CD14-positive monocyte (primary cell): ENCODE results near the gene DTNB. TPM values are rescaled to one million over a fixed set of nuclear protein-coding genes. Genes with fewer than 3 reads are reported as not detected.

Experiments used
- DNase-seq, 3 donors: peaks; one replicate each; pipeline ENCODE4 v3.0.0-alpha.2; 2011 to 2022
- H2AFZ ChIP-seq: 2 replicates; pipeline ENCODE4 v1.6.0; 2012; ENCODE audit warnings: mild to moderate bottlenecking, low read depth, low read length, inconsistent platforms; ENCODE audit not compliant: insufficient read depth, poor library complexity, severe bottlenecking
- H3K27ac ChIP-seq, 2 donors: 1 replicate in 1 of 2; 2 replicates in 1 of 2; pipeline ENCODE4 v1.5.1; 2012 to 2013; ENCODE audit warnings: low read length in 2 of 2, control low read depth in 1 of 2, inconsistent platforms in 1 of 2, low read depth in 1 of 2, mild to moderate bottlenecking in 1 of 2
- H3K27me3 ChIP-seq, 2 donors: one replicate each; pipeline versions ENCODE4 v1.6.0 to v1.6.1; 2011 to 2013; ENCODE audit warnings: low read length in 2 of 2; ENCODE audit not compliant: control insufficient read depth in 2 of 2, insufficient read depth in 2 of 2
- H3K36me3 ChIP-seq, 2 donors: replicated peaks in 1 of 2; 1 replicate in 1 of 2; 2 replicates in 1 of 2; pipeline versions ENCODE4 v1.5.1 to v1.6.1; 2012 to 2013; ENCODE audit warnings: low read length in 2 of 2, control low read depth in 1 of 2, inconsistent platforms in 1 of 2, mild to moderate bottlenecking in 1 of 2; ENCODE audit not compliant: insufficient read depth in 2 of 2, control insufficient read depth in 1 of 2
- H3K4me1 ChIP-seq, 2 donors: 1 replicate in 1 of 2; 2 replicates in 1 of 2; pipeline versions ENCODE4 v1.5.1 to v1.6.1; 2012 to 2013; ENCODE audit warnings: low read length in 2 of 2, control low read depth in 1 of 2, inconsistent platforms in 1 of 2, mild to moderate bottlenecking in 1 of 2, moderate library complexity in 1 of 2; ENCODE audit not compliant: insufficient read depth in 2 of 2, control insufficient read depth in 1 of 2
- H3K4me2 ChIP-seq: replicated peaks from 2 replicates; pipeline ENCODE3; 2012; ENCODE audit warnings: low read length, moderate library complexity, mild to moderate bottlenecking; ENCODE audit not compliant: poor library complexity, severe bottlenecking; ENCODE audit errors: extremely low read depth
- H3K4me3 ChIP-seq, 3 experiments: fragments of 200-600 bp in 1 of 3; sonication (generic) in 1 of 3; replicated peaks in 1 of 3; 1 replicate in 2 of 3; 2 replicates in 1 of 3; pipeline ENCODE4 v1.5.1; 2011 to 2013; ENCODE audit warnings: low read length in 3 of 3, mild to moderate bottlenecking in 3 of 3, control low read depth in 2 of 3, low read depth in 2 of 3, inconsistent platforms in 1 of 3, moderate library complexity in 1 of 3
- H3K79me2 ChIP-seq: 2 replicates; pipeline ENCODE4 v1.6.0; 2012; ENCODE audit warnings: mild to moderate bottlenecking, control low read depth, inconsistent platforms, low read length, moderate library complexity; ENCODE audit not compliant: insufficient read depth
- H3K9ac ChIP-seq: 2 replicates; pipeline ENCODE4 v1.6.0; 2017; ENCODE audit warnings: low read length, mild to moderate bottlenecking; ENCODE audit not compliant: insufficient read depth, poor library complexity, severe bottlenecking
- H3K9me3 ChIP-seq, 2 donors: replicated peaks in 1 of 2; 1 replicate in 1 of 2; 2 replicates in 1 of 2; pipeline versions ENCODE4 v1.5.1 to v1.6.1; 2012 to 2013; ENCODE audit warnings: low read length in 2 of 2, control low read depth in 1 of 2; ENCODE audit not compliant: control insufficient read depth in 1 of 2, insufficient read depth in 1 of 2
- H4K20me1 ChIP-seq: 2 replicates; pipeline ENCODE4 v1.6.0; 2012; ENCODE audit warnings: mild to moderate bottlenecking, low read length, control low read depth, moderate library complexity; ENCODE audit not compliant: insufficient read depth
- H3K27ac Mint-ChIP-seq, 7 donors: one replicate each; pipeline ENCODE4 v1.8.0; 2020; ENCODE audit warnings: mild to moderate bottlenecking in 7 of 7, mixed read lengths in 7 of 7, moderate library complexity in 6 of 7, inconsistent platforms in 2 of 7
- H3K27me3 Mint-ChIP-seq, 3 donors: one replicate each; pipeline ENCODE4 v1.8.0; 2021 to 2022; ENCODE audit warnings: low read depth in 3 of 3, mild to moderate bottlenecking in 3 of 3, mixed read lengths in 3 of 3, moderate library complexity in 3 of 3, inconsistent platforms in 1 of 3
- H3K36me3 Mint-ChIP-seq, 2 donors: one replicate each; pipeline ENCODE4 v1.8.0; 2020; ENCODE audit warnings: mixed read lengths in 2 of 2, inconsistent platforms in 1 of 2, mild to moderate bottlenecking in 1 of 2
- H3K4me1 Mint-ChIP-seq: one replicate; pipeline ENCODE4 v1.8.0; 2020; ENCODE audit warnings: mild to moderate bottlenecking, mixed read lengths
- H3K4me3 Mint-ChIP-seq, 2 donors: one replicate each; pipeline ENCODE4 v1.8.0; 2020; ENCODE audit warnings: mild to moderate bottlenecking in 2 of 2, mixed read lengths in 2 of 2, moderate library complexity in 1 of 2
- H3K9me3 Mint-ChIP-seq, 7 donors: one replicate each; pipeline ENCODE4 v1.8.0; 2020 to 2022; ENCODE audit warnings: mixed read lengths in 7 of 7, mild to moderate bottlenecking in 6 of 7, moderate library complexity in 6 of 7, inconsistent platforms in 2 of 7
- CTCF ChIP-seq: fragments of 200-600 bp; IDR thresholded peaks from one replicate; pipeline ENCODE4 v1.8.0; 2022; ENCODE audit warnings: antibody characterized with exemption, mild to moderate bottlenecking
- WGBS: methylation state at CpG from one replicate; pipeline ENCODE4 v1.1.5; 2013; ENCODE audit warnings: missing lambda C conversion rate; ENCODE audit not compliant: insufficient coverage; 5-methylcytosine and 5-hydroxymethylcytosine counted together
- intact Hi-C, 2 donors: fragments of 100-400 bp; cut with micrococcal nuclease; formaldehyde crosslinking; loops; one replicate each; pipeline versions ENCODE4 v1.15.0 to v1.15.1; 2023
- polyA plus RNA-seq, 3 donors: library from polyadenylated mRNA; depleted of rRNA in 1 of 3; unstranded in 2 of 3; stranded (reverse) in 1 of 3; fragments of 300-500 nt in 2 of 3; fragments of >200 nt in 1 of 3; fragmentation: Illumina TruSeq in 2 of 3; gene quantifications; 1 replicate in 2 of 3; 2 replicates in 1 of 3; pipeline ENCODE4 v1.2.3, GENCODE V29; 2012 to 2021

The DTNB gene
- polyA plus RNA-seq, 3 donors: 3.0 to 4.2 (median 3.3) TPM

GRCh38 chr2:25387876-25388449 lies 285.4 kb downstream of the DTNB start:
- Histone ChIP-seq H2AFZ (no peak overlapping the region), H3K4me1 (no peaks in the 10 kb centered on the region), H3K9me3 (no peaks in the 10 kb centered on the region), H3K27ac (no peak overlapping the region), H3K79me2 (no peaks in the 10 kb centered on the region), H3K4me2 (no peak overlapping the region), H4K20me1 (no peaks in the 10 kb centered on the region), H3K9ac (no peak overlapping the region), H3K27me3 (no peaks in the 10 kb centered on the region), H3K4me3 (no peak overlapping the region), H3K36me3 (no peaks in the 10 kb centered on the region)
- Mint-ChIP-seq H3K4me1 (peaks cover 10% of the 10 kb centered on the region), H3K36me3 (no peaks in the 10 kb centered on the region), H3K4me3 (no peak overlapping the region), H3K27ac (no peak overlapping the region), H3K27me3 (peaks cover 0 to 2% (median 0%) of the 10 kb centered on the region in 3 donors), H3K9me3 (peaks cover 0 to 2% (median 0%) of the 10 kb centered on the region in 7 donors)
- intact Hi-C loops: no loop called here
- WGBS: 94% methylated on average over 15 of the region's 17 CpGs
- no peak for DNase-seq
- TF ChIP-seq CTCF: no peak

- no peak overlapping the region for H3K27ac Mint-ChIP-seq
- H3K36me3 ChIP-seq: no peaks in the 10 kb centered on the region
- no peaks in the 10 kb centered on the region for H3K9me3 ChIP-seq
- H3K27me3 Mint-ChIP-seq: peaks cover 0 to 2% (median 0%) of the 10 kb centered on the region in 3 donors
- no peak overlapping the region for H3K4me3 ChIP-seq
- no peak overlapping the region for H2AFZ ChIP-seq
- H3K9ac ChIP-seq: no peak overlapping the region
- no peak overlapping the region for H3K4me3 Mint-ChIP-seq
- WGBS: 84% methylated on average over 15 of the region's 19 CpGs
- H3K27ac ChIP-seq: no peak overlapping the region
- H3K4me1 ChIP-seq: no peaks in the 10 kb centered on the region
- H3K79me2 ChIP-seq: no peaks in the 10 kb centered on the region
- intact Hi-C loops: no loop called here
- no peak overlapping the region for H3K4me2 ChIP-seq
- no peaks in the 10 kb centered on the region for H3K36me3 Mint-ChIP-seq
- no peak for DNase-seq
- peaks cover 0 to 2% (median 0%) of the 10 kb centered on the region in 7 donors for H3K9me3 Mint-ChIP-seq
- no peaks in the 10 kb centered on the region for H3K27me3 ChIP-seq
- H4K20me1 ChIP-seq: no peaks in the 10 kb centered on the region
- no peak for TF ChIP-seq CTCF
- H3K4me1 Mint-ChIP-seq: peaks cover 10% of the 10 kb centered on the region
Measured at GRCh38 chr2:25386971-25387875, 286.2 kb downstream of the DTNB start.
